Activated T-helper 1 cell treated with anti-CD3 and anti-CD28 coated beads, Interleukin-12 subunit alpha, Interleukin-12 subunit beta, Interleukin-2, Interleukin-4 antibody, amounts not matched to agents 30 ng/mL and 10 ng/mL and 1 ng/mL, durations not matched to agents 14 hours and 24 hours and 36 hours (primary cell): ENCODE data around the gene MPV17L. TPM values are rescaled to one million over a fixed set of nuclear protein-coding genes. Genes with fewer than 3 reads are reported as not detected.
"Not testable (repeated sequence)": the region's sequence is repeated elsewhere in the genome, so short reads cannot be mapped to it uniquely, and the experiment has no call there.

ENCODE experiments used
- DNase-seq: peaks from one replicate; pipeline ENCODE4 v3.0.0; 2021; ENCODE audit warnings: low spot score
- H3K27ac Mint-ChIP-seq: one replicate; pipeline ENCODE4 v1.8.0; 2021; ENCODE audit warnings: mild to moderate bottlenecking, mixed read lengths
- H3K27me3 Mint-ChIP-seq: one replicate; pipeline ENCODE4 v1.8.0; 2022; ENCODE audit warnings: mild to moderate bottlenecking, moderate library complexity, mixed read lengths; ENCODE audit not compliant: insufficient read depth
- H3K36me3 Mint-ChIP-seq: one replicate; pipeline ENCODE4 v1.8.0; 2021; ENCODE audit warnings: low read depth, mixed read lengths
- H3K4me1 Mint-ChIP-seq: one replicate; pipeline ENCODE4 v1.8.0; 2021; ENCODE audit warnings: low read depth, mixed read lengths
- H3K4me3 Mint-ChIP-seq: one replicate; pipeline ENCODE4 v1.8.0; 2021; ENCODE audit warnings: mild to moderate bottlenecking, moderate library complexity, mixed read lengths
- H3K9me3 Mint-ChIP-seq: one replicate; pipeline ENCODE4 v1.8.0; 2021; ENCODE audit warnings: mixed read lengths
- intact Hi-C: fragments of 100-400 bp; cut with micrococcal nuclease; formaldehyde crosslinking; loops from one replicate; pipeline ENCODE4 v1.15.1; 2024
- total RNA-seq: library from RNA; stranded (reverse); gene quantifications from 2 replicates; pipeline ENCODE4 v1.2.3, GENCODE V29; 2022

The MPV17L gene
- total RNA-seq = 0.20 and 0.34 TPM in 2 replicates

DNA sequence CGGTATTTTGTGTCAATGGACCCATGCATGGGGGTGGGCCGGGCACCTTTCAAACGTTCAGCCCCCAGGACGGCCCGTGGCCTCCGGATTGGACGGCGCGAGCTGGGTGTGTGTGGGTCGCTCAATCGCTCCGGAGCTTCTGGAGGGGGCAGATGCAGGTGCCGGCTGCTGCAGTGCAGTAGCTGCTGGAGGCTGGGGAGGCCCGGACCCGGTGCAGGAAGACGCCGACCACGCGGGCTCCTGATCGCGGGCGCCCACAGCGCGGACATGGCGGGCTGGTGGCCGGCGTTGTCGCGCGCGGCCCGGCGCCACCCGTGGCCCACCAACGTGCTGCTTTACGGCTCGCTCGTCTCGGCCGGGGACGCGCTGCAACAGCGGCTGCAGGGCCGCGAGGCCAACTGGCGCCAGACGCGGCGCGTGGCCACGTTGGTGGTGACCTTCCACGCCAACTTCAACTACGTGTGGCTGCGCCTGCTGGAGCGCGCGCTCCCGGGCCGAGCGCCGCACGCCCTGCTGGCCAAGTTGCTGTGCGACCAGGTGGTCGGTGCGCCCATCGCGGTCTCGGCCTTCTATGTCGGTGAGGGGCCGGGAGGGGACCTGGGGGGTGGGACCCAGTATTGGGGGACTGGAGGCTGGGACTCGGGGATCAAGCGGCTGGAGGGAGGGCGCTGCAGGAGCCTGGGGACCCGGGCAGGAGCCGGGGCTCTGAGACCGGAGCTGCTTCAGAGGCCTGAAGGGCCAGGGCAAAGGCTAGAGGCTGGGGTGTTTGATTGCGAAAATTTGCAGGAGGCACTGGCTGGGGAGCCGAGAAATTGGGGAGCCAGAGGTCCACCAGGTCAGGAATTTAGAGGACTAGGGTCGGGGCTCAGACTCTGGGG, at the start of gene MPV17L:
Gene MPV17L, plus strand, starts transcription at position 124 of the 878 bp plus-strand sequence. Its CDS starts 144 bp downstream, at position 268.
- H3K36me3 Mint-ChIP-seq, DNase-seq, H3K9me3 Mint-ChIP-seq, H3K4me3 Mint-ChIP-seq, H3K4me1 Mint-ChIP-seq, H3K27ac Mint-ChIP-seq, intact Hi-C loops: not testable (repeated sequence)
- H3K27me3 Mint-ChIP-seq = peaks cover 21% of the 10 kb centered on the region

DNA sequence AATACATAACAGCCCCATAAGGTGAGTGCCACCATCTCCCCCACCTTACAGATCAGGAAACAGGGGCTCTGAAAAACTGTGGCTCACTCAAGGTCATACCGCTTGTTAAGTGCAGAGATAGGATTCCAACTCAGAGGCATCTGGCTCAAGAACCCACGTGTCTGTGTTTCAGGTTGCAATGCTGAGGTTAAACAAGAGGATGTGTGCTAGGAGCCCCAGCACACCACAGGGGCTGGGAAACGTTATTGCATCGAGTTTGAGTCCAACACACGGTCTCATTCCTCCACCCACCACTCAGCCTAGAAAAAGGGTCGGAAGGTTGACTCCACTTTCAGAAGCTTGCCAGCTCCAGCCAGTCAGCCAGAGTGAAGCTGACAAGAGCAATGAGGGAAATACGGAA, 46.8 kb upstream of the MPV17L start:
- H3K9me3 Mint-ChIP-seq, H3K27me3 Mint-ChIP-seq, H3K27ac Mint-ChIP-seq, H3K36me3 Mint-ChIP-seq, H3K4me3 Mint-ChIP-seq, DNase-seq, H3K4me1 Mint-ChIP-seq, intact Hi-C loops: not testable (repeated sequence)

DNA sequence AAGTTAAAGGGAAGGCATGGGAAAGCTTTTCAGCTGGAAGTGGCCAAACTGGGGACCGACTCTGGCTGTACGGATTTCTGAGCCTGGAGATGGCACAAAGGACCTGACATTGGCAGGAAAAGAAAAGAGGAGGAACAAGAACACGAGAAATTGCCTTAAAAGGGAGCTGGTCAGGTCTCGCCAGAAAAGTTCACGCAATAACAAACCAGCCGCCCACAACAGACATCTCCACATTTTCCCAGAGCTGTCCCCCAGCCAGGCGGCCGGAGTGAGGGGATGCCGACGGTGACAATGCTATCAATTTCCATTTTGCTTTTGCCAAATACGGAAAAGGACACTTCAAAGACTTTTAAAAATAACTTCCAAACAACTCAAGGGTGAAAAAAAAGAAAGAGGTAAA, 44.3 kb upstream of the MPV17L start:
- H3K27me3 Mint-ChIP-seq, H3K4me3 Mint-ChIP-seq, H3K4me1 Mint-ChIP-seq, intact Hi-C loops, DNase-seq, H3K36me3 Mint-ChIP-seq, H3K27ac Mint-ChIP-seq, H3K9me3 Mint-ChIP-seq: not testable (repeated sequence)

DNA sequence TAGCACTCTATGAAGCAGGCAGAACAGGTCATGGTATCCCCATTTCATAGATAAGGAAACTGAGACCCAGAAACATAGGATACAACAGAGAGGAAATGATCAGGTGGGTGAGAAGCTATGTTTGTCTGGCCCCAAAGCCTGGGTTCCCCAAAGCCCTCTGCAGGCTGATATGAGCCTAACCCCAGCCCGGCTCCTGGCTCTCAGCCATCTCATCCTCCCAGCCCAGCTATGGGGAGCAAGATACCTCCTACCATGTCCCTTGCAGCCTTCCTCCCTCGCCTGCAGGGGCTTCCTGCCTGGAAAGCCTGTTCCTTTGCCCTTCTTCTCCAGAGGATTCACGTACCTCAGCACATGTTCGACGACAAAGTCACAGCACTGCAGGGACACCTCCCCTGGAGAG, 43.8 kb upstream of the MPV17L start:
- H3K27me3 Mint-ChIP-seq, intact Hi-C loops, H3K27ac Mint-ChIP-seq, DNase-seq, H3K36me3 Mint-ChIP-seq, H3K4me3 Mint-ChIP-seq, H3K9me3 Mint-ChIP-seq, H3K4me1 Mint-ChIP-seq: not testable (repeated sequence)

DNA sequence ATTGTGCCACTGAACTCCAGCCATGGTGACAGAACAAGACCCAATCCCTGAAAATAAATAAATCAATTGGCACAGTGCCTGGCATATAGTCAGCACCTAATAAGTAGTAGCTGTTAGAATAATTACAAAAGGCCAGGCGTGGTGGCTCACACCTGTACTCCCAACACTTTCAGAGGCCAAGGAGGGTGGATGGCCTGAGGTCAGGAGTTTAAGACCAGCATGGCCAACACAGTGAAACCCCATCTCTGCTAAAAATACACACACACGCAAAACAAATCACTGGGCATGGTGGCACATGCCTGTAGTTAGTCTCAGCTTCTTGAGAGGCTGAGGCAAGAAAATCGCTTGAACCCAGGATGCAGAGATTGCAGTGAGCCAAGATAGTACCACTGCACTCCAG, 42.7 kb upstream of the MPV17L start:
- H3K4me1 Mint-ChIP-seq, H3K9me3 Mint-ChIP-seq, H3K27me3 Mint-ChIP-seq, H3K27ac Mint-ChIP-seq, DNase-seq, intact Hi-C loops, H3K36me3 Mint-ChIP-seq, H3K4me3 Mint-ChIP-seq: not testable (repeated sequence)

DNA sequence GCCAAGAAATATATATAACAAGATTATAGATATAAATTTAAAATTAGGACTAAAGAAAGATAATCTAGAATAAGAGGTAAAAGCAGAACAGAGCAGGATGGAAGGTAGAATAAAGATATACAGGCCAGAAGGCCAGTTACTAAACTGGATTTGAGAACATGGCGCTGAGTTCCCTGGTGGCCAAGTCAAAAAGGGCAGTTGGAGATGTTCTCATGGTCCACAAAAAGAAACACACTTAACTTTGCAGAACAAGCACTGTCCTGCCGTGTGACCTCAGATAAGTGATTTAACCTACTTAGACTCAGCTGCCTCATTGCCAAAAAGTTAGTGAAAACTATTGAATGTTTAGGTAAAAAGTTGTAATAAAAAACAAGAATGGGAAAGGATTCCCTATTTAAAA, 40.7 kb upstream of the MPV17L start:
- H3K4me1 Mint-ChIP-seq, H3K9me3 Mint-ChIP-seq, H3K4me3 Mint-ChIP-seq, DNase-seq, intact Hi-C loops, H3K27ac Mint-ChIP-seq, H3K36me3 Mint-ChIP-seq, H3K27me3 Mint-ChIP-seq: not testable (repeated sequence)

DNA sequence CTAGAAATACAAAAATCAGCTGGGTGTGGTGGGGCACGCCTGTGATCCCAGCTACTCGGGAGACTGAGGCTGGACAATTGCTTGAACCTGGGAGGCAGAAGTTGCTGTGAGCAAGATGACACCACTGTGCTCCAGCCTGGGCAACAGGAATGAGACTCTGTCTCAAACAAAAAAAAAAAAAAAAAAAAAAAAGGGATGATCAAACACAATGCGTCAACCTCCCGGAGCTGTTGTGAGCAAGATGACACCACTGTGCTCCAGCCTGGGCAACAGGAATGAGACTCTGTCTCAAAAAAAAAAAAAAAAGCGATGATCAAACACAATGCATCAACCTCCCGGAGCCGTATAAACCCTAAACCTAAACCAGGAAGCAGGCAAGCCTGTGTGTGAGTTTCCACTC, 38.1 kb upstream of the MPV17L start:
- intact Hi-C loops, DNase-seq, H3K4me3 Mint-ChIP-seq, H3K36me3 Mint-ChIP-seq, H3K27ac Mint-ChIP-seq, H3K27me3 Mint-ChIP-seq, H3K9me3 Mint-ChIP-seq, H3K4me1 Mint-ChIP-seq: not testable (repeated sequence)

DNA sequence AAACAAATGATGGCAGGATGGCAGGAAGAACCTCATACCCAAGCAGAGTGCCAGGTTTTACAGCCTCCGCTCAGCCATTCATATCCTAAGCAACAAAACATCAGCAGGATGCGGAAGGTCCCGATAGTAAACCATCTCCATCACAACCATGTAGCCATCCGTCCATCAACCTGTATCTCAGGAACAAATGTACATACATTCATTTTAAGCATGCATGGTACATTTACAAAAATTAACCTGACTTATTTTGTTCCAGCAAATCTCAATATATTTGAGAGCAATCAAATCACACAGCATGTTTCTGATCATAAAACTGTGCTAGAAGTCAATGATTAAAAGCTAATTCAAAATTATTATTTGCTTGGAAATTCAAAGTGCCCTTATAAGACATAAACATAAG, 17.4 kb upstream of the MPV17L start, which contains the start of gene NPIPA5:
Gene NPIPA5, minus strand, starts transcription at position 101 of the 400 bp plus-strand sequence. Its CDS starts 0 bp downstream, at position 101.
- H3K4me3 Mint-ChIP-seq, DNase-seq, H3K9me3 Mint-ChIP-seq, H3K27ac Mint-ChIP-seq, H3K36me3 Mint-ChIP-seq, H3K27me3 Mint-ChIP-seq, intact Hi-C loops, H3K4me1 Mint-ChIP-seq: not testable (repeated sequence)

DNA sequence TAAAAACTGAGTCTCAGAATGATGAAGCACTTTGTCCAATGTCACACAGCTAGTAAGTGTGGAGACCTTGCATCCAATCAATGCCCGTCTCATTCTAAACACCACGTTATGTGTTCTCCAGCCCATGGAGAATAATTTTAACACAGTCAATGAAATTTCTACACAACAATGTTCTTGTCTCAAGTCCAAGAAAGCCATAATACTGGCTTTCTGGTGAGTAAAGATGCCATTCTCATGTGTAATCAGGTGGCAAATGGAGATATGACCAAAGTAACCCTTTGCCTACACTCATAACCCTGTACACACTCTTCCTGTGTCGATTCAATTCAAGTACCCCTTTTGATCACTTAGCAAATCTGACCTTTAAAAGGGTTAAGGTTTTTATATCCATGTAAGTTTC, 12.7 kb upstream of the MPV17L start:
- H3K4me1 Mint-ChIP-seq, DNase-seq, H3K9me3 Mint-ChIP-seq, H3K4me3 Mint-ChIP-seq, H3K27me3 Mint-ChIP-seq, H3K36me3 Mint-ChIP-seq, intact Hi-C loops, H3K27ac Mint-ChIP-seq: not testable (repeated sequence)

DNA sequence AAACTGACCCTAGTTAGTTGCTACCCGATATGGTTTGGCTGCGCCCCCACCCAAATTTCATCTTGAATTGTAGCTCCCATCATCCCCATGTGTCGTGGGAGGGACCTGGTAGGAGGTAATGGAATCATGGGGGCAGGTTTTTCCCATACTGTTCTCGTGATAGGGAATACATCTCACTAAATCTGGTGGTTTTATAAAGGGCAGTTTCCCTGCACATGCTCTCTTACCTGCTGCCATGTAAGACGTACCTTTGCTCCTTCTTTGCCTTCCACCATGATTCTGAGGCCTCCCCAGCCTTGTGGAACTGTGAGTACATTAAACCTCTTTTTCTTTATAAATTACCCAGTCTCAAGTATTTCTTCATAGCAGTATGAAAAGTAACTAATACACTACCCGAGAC, 7.5 kb upstream of the MPV17L start:
- H3K4me3 Mint-ChIP-seq, H3K36me3 Mint-ChIP-seq, H3K4me1 Mint-ChIP-seq, H3K27ac Mint-ChIP-seq, H3K9me3 Mint-ChIP-seq, H3K27me3 Mint-ChIP-seq, DNase-seq, intact Hi-C loops: not testable (repeated sequence)

DNA sequence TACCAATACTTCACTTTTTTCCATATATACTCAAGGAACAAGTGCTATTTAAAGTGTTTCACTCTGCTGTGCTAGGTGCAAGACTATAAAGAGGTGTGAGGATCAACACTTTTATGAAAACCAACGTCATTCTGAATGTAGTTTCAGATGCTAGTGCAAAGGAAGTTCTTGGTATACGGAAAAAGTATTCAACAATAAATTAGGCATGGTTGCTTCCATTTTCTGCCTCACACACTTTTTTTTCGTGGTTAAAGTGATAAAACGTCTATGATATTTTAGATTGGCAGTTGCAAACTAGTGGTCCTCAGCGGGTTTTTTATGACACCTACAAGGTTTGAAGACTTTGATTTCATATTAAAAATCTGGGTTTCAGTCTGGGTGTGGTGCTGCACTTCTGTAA, 5.6 kb upstream of the MPV17L start:
- intact Hi-C loops, H3K9me3 Mint-ChIP-seq, H3K4me3 Mint-ChIP-seq, H3K27ac Mint-ChIP-seq, DNase-seq, H3K36me3 Mint-ChIP-seq, H3K27me3 Mint-ChIP-seq, H3K4me1 Mint-ChIP-seq: not testable (repeated sequence)

DNA sequence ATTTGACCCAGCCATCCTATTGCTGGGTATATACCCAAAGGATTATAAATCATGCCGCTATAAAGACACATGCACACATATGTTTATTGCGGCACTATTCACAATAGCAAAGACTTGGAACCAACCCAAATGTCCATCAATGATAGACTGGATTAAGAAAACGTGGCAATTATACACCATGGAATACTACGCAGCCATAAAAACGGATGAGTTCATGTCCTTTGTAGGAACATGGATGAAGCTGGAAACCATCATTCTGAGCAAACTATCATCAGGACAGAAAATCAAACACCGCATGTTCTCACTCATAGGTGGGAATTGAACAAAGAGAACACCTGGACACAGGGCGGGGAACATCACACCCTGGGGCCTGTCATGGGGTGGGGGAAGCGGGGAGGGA, 2.5 kb upstream of the MPV17L start:
- DNase-seq, H3K27ac Mint-ChIP-seq, H3K9me3 Mint-ChIP-seq, intact Hi-C loops, H3K4me3 Mint-ChIP-seq, H3K4me1 Mint-ChIP-seq, H3K36me3 Mint-ChIP-seq: not testable (repeated sequence)
- H3K27me3 Mint-ChIP-seq = peaks cover 13% of the 10 kb centered on the region

DNA sequence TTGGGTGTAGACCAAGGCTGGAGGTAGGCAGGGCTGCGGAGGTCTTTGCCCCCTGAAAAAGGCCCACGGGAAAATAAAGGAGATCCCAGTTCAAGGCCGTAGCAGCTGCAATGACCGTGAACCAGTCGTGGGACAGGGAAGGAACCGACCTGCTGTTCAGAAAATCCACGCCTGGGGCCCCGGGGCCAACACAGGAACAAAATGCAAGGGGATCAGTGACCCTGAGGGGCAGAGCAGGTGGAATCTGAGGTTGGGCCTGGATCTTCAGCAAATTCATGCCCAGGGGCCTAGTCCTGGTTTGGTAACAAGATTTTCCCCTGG, 915 bp downstream of the MPV17L start:
- intact Hi-C loops, DNase-seq, H3K36me3 Mint-ChIP-seq, H3K4me1 Mint-ChIP-seq, H3K27ac Mint-ChIP-seq, H3K9me3 Mint-ChIP-seq, H3K4me3 Mint-ChIP-seq: not testable (repeated sequence)
- peaks cover 21% of the 10 kb centered on the region for H3K27me3 Mint-ChIP-seq
